ENCODE measurements around the gene TMBIM6. TPM values are rescaled to one million over a fixed set of nuclear protein-coding genes. Genes with fewer than 3 reads are reported as not detected.

TMBIM6 gene
- total RNA-seq, 1 experiment from 2014 or later: 525 TPM

DNA sequence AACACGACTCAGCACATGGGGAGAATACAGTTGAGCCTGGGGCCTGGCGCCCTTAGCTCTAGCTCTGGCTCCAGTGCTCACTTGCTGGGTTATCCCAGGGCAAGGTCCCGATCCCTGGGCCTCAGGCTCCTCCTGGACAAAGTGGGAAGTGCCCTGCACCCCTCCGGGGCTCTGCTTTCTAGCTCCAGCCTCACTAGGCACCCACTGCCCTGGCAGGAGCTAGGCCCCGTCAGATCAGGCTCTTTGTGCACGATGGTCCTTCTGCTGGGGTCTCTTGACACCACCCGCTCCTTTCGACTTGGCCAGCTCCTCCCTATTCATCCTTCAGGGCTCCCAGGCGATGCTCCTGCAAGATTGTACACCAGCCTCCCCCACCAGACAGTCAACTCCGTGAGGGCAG is 63.5 kb downstream of the TMBIM6 start:
- no peak for ATAC-seq
- Histone ChIP-seq H3K27ac (ENCODE audit: low read length) (no peak overlapping the region), H3K36me3 (ENCODE audit: control insufficient read depth, insufficient read depth, low read length) (0 out of 2 replicates have a peak, but pooled peaks cover 2% of the 10 kb centered on the region), H3K4me3 (ENCODE audit: low read depth in 2 of 2, low read length in 2 of 2) (no peak overlapping the region), H3K9me3 (ENCODE audit: control insufficient read depth, insufficient read depth, low read depth, low read length) (no peaks in the 10 kb centered on the region), H3K27me3 (ENCODE audit: control insufficient read depth, insufficient read depth, low read length) (no peaks in the 10 kb centered on the region), H3K4me1 (ENCODE audit: control insufficient read depth, insufficient read depth, low read length) (no peaks in the 10 kb centered on the region)
- intact Hi-C loops (cut with micrococcal nuclease; ENCODE audit: unreplicated experiment): no loop called here
- ChIA-PET POLR2A (no interaction called here), CTCF (no interaction called here)
- DNase-seq (ENCODE audit: low read depth, low spot score): no peak
- no TSS peak for BruUV-seq (replicated peaks)
- in situ Hi-C loops (cut with HindIII; ENCODE audit: low pct_unique_long_range_greater_than_20kb, low sequenced_read_pairs): no loop called here
- TF ChIP-seq TCF7L2 (IDR thresholded peaks at IDR 0.05; ENCODE audit: low read depth, low read length) (no peak), SIN3A (IDR thresholded peaks at IDR 0.05; ENCODE audit: borderline replicate concordance, insufficient read depth, low read depth, low read length) (no peak), POLR2AphosphoS5 (IDR thresholded peaks at IDR 0.05; ENCODE audit: low read depth, low read length) (no peak)
- TF ChIP-seq, protein P1, sequence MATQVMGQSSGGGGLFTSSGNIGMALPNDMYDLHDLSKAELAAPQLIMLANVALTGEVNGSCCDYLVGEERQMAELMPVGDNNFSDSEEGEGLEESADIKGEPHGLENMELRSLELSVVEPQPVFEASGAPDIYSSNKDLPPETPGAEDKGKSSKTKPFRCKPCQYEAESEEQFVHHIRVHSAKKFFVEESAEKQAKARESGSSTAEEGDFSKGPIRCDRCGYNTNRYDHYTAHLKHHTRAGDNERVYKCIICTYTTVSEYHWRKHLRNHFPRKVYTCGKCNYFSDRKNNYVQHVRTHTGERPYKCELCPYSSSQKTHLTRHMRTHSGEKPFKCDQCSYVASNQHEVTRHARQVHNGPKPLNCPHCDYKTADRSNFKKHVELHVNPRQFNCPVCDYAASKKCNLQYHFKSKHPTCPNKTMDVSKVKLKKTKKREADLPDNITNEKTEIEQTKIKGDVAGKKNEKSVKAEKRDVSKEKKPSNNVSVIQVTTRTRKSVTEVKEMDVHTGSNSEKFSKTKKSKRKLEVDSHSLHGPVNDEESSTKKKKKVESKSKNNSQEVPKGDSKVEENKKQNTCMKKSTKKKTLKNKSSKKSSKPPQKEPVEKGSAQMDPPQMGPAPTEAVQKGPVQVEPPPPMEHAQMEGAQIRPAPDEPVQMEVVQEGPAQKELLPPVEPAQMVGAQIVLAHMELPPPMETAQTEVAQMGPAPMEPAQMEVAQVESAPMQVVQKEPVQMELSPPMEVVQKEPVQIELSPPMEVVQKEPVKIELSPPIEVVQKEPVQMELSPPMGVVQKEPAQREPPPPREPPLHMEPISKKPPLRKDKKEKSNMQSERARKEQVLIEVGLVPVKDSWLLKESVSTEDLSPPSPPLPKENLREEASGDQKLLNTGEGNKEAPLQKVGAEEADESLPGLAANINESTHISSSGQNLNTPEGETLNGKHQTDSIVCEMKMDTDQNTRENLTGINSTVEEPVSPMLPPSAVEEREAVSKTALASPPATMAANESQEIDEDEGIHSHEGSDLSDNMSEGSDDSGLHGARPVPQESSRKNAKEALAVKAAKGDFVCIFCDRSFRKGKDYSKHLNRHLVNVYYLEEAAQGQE (IDR thresholded peaks at IDR 0.05; ENCODE audit: insufficient read depth in 1 of 2, low read depth in 2 of 2, low read length in 1 of 2): no peak
- TF ChIP-seq, protein P2, sequence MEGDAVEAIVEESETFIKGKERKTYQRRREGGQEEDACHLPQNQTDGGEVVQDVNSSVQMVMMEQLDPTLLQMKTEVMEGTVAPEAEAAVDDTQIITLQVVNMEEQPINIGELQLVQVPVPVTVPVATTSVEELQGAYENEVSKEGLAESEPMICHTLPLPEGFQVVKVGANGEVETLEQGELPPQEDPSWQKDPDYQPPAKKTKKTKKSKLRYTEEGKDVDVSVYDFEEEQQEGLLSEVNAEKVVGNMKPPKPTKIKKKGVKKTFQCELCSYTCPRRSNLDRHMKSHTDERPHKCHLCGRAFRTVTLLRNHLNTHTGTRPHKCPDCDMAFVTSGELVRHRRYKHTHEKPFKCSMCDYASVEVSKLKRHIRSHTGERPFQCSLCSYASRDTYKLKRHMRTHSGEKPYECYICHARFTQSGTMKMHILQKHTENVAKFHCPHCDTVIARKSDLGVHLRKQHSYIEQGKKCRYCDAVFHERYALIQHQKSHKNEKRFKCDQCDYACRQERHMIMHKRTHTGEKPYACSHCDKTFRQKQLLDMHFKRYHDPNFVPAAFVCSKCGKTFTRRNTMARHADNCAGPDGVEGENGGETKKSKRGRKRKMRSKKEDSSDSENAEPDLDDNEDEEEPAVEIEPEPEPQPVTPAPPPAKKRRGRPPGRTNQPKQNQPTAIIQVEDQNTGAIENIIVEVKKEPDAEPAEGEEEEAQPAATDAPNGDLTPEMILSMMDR (IDR thresholded peaks at IDR 0.05): no peak

DNA sequence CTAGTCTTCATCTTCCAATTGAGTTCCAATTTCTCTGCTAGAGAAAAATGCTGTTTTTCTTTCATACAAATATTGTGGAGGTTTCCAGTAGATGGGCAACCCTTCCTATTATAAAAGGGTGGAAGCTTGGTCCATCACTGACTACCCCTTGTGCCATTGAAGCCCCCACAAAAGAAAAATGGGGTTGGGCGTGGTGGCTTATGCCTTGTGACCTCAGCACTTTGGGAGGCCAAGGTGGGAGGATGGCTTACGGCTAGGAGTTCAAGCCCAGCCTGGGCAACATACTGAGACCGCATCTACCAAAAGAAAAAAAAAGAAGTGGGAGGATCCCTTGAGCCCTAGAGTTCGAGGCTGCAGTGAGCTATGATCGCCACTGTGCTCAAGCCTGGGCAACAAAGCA is 64.1 kb downstream of the TMBIM6 start:
- Histone ChIP-seq H3K4me3 (ENCODE audit: low read depth in 2 of 2, low read length in 2 of 2) (no peak overlapping the region), H3K27ac (ENCODE audit: low read length) (no peak overlapping the region), H3K4me1 (ENCODE audit: control insufficient read depth, insufficient read depth, low read length) (no peaks in the 10 kb centered on the region), H3K36me3 (ENCODE audit: control insufficient read depth, insufficient read depth, low read length) (0 out of 2 replicates have a peak, but pooled peaks cover 2% of the 10 kb centered on the region), H3K27me3 (ENCODE audit: control insufficient read depth, insufficient read depth, low read length) (no peaks in the 10 kb centered on the region), H3K9me3 (ENCODE audit: control insufficient read depth, insufficient read depth, low read depth, low read length) (no peaks in the 10 kb centered on the region)
- ChIA-PET POLR2A (interaction anchor here (0.6 kb wide), 1 partner anchor 35 kb away, joined by 3 read pairs; no protein-coding TSS in a partner anchor), CTCF (no interaction called here)
- no TSS peak for BruUV-seq (replicated peaks)
- intact Hi-C loops (cut with micrococcal nuclease; ENCODE audit: unreplicated experiment): no loop called here
- ATAC-seq: no peak
- in situ Hi-C loops (cut with HindIII; ENCODE audit: low pct_unique_long_range_greater_than_20kb, low sequenced_read_pairs): no loop called here
- TF ChIP-seq POLR2AphosphoS5 (IDR thresholded peaks at IDR 0.05; ENCODE audit: low read depth, low read length) (no peak), TCF7L2 (IDR thresholded peaks at IDR 0.05; ENCODE audit: low read depth, low read length) (no peak), SIN3A (IDR thresholded peaks at IDR 0.05; ENCODE audit: borderline replicate concordance, insufficient read depth, low read depth, low read length) (no peak)
- TF ChIP-seq, protein P2 (IDR thresholded peaks at IDR 0.05): no peak
- TF ChIP-seq, protein P1 (IDR thresholded peaks at IDR 0.05; ENCODE audit: insufficient read depth in 1 of 2, low read depth in 2 of 2, low read length in 1 of 2): no peak
- no peak for DNase-seq (ENCODE audit: low read depth, low spot score)
